Measurements from ENCODE around the gene AUH. TPM values are rescaled to one million over a fixed set of nuclear protein-coding genes. Genes with fewer than 3 reads are reported as not detected.

AUH gene
- polyA plus RNA-seq, 1 donor from 2014 or later, result 42.6 TPM

DNA sequence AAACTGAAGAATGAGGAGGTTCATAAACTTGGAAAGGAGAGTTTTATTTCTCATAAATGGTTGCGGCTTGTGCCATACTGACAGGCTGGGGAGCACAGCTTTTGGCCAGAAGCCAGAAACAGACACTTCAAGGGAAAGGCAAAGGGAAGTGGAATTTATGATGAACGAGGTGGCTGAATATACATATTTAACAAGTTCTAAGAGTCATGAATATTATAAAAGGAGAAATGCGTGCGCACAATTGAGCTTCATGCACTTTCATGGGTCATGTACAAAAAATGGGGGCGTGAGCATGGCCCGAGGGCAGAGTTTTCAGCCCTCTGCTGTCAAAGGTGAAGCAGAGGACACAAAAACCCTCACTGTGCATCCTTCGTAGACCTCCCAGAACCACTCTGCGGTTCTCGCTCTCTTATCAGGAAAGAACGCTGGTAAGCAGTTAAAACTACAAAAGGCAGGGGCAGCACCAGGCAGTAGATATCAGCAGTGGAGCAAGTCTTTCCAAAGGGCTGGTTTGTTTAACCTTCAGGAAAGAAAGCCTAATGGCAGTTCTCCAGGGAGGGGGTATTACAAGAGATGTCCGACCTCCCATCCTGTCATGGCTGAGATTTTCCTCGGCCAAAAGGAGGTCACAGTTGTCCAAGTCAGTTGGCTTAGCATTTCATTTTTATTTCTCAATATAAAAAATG lies 29.0 kb downstream of the AUH start:
- no peaks in the 10 kb centered on the region for H3F3A ChIP-seq (ENCODE audit: insufficient read depth, low read length, poor library complexity, severe bottlenecking)
- H3K27me3 ChIP-seq (ENCODE audit: insufficient read depth, low read depth, low read length), result no peaks in the 10 kb centered on the region
- no peaks in the 10 kb centered on the region for H4K20me1 ChIP-seq (ENCODE audit: insufficient read depth)
- H3K9me3 ChIP-seq (ENCODE audit: low read length), result no peaks in the 10 kb centered on the region
- no peak overlapping the region for H3K9ac ChIP-seq (ENCODE audit: low read length)
- no peaks in the 10 kb centered on the region for H3K9me2 ChIP-seq (ENCODE audit: insufficient read depth, low read length)
- no peak overlapping the region for H3K4me3 ChIP-seq (ENCODE audit: low read length)
- H3K27ac ChIP-seq (ENCODE audit: low read length), result no peak overlapping the region
- TF ChIP-seq EZH2 (IDR thresholded peaks at IDR 0.05; ENCODE audit: borderline replicate concordance, insufficient read depth, low read length, poor library complexity, severe bottlenecking) (no peak), POLR2AphosphoS5 (IDR thresholded peaks at IDR 0.05) (no peak), RAD21 (conservative IDR thresholded peaks at IDR 0.05) (no peak), MXI1 (conservative IDR thresholded peaks at IDR 0.05; ENCODE audit: poor library complexity, severe bottlenecking) (no peak), REST (IDR thresholded peaks at IDR 0.05; ENCODE audit: borderline replicate concordance) (no peak), EP300 (conservative IDR thresholded peaks at IDR 0.05; ENCODE audit: poor library complexity, severe bottlenecking) (no peak), SMC3 (conservative IDR thresholded peaks at IDR 0.05; ENCODE audit: poor library complexity) (no peak), CTCF (IDR thresholded peaks at IDR 0.05; ENCODE audit: poor library complexity, severe bottlenecking) (no peak), TAF1 (IDR thresholded peaks at IDR 0.05; ENCODE audit: low read depth) (no peak)
- H3K4me2 ChIP-seq (ENCODE audit: low read length), result no peak overlapping the region
- no peaks in the 10 kb centered on the region for H3K36me3 ChIP-seq (ENCODE audit: insufficient read depth, low read length)
- no peaks in the 10 kb centered on the region for H3K79me2 ChIP-seq (replicated peaks; ENCODE audit: insufficient read depth, low read length)
- H2AFZ ChIP-seq (ENCODE audit: low read depth, low read length), result no peak overlapping the region

DNA sequence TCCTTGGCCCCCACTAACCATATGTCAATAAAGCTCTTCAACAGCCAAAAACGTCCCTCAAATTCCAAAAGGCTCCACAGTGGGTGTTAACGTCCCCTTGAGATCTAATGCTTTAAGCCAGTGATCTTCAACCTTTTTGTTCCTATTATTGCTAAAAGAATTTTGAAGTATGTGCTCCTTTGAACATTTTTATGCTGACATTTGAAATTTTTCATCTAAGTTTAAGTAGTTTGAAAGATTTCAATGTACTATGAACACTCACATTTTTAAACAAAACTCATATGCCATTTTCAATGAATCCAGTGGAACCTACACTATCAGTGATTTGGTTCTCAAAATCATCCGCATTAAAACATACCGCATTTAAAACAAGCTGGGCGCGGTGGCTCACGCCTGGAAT lies 29.9 kb downstream of the AUH start:
- H3K36me3 ChIP-seq (ENCODE audit: insufficient read depth, low read length), result no peaks in the 10 kb centered on the region
- no peak overlapping the region for H3K4me3 ChIP-seq (ENCODE audit: low read length)
- no peaks in the 10 kb centered on the region for H3F3A ChIP-seq (ENCODE audit: insufficient read depth, low read length, poor library complexity, severe bottlenecking)
- no peak overlapping the region for H3K9ac ChIP-seq (ENCODE audit: low read length)
- H3K27me3 ChIP-seq (ENCODE audit: insufficient read depth, low read depth, low read length), result no peaks in the 10 kb centered on the region
- H3K27ac ChIP-seq (ENCODE audit: low read length), result no peak overlapping the region
- no peaks in the 10 kb centered on the region for H3K79me2 ChIP-seq (replicated peaks; ENCODE audit: insufficient read depth, low read length)
- no peaks in the 10 kb centered on the region for H3K9me2 ChIP-seq (ENCODE audit: insufficient read depth, low read length)
- H3K9me3 ChIP-seq (ENCODE audit: low read length), result no peaks in the 10 kb centered on the region
- TF ChIP-seq TAF1 (IDR thresholded peaks at IDR 0.05; ENCODE audit: low read depth) (no peak), SMC3 (conservative IDR thresholded peaks at IDR 0.05; ENCODE audit: poor library complexity) (no peak), EZH2 (IDR thresholded peaks at IDR 0.05; ENCODE audit: borderline replicate concordance, insufficient read depth, low read length, poor library complexity, severe bottlenecking) (no peak)
- no peaks in the 10 kb centered on the region for H4K20me1 ChIP-seq (ENCODE audit: insufficient read depth)
- no peak overlapping the region for H2AFZ ChIP-seq (ENCODE audit: low read depth, low read length)
- H3K4me2 ChIP-seq (ENCODE audit: low read length), result no peak overlapping the region
